NCI-H146 treated with DMSO at 0.1 percent for 48 hours (cell line): ENCODE results near the gene TMEM205.
A peak's percentile ranks its signal among the peaks of the same experiment; 100 is the strongest.
"Not testable (repeated sequence)": the region's sequence is repeated elsewhere in the genome, so short reads cannot be mapped to it uniquely, and the experiment has no call there.

Experiments
- DNase-seq: peaks from one replicate; lab custom pipeline; 2025; ENCODE audit not compliant: unreplicated experiment; lab: John Stamatoyannopoulos, UW

The TMEM205 gene

GRCh38 chr19:11340099-11340467 lies 6.0 kb downstream of the TMEM205 start:
- DNase-seq, result not testable (repeated sequence)

- DNase-seq, result peak; percentile 93
These were observed 6.6 kb downstream of the TMEM205 start, which contains the start of gene RAB3D for GRCh38 chr19:11339254-11340098. Gene RAB3D (minus strand): TSS chr19:11339657. CDS start chr19:11337399, 2,258 bp downstream.

GRCh38 chr19:11338569-11339253 lies 7.4 kb downstream of the TMEM205 start:
- no peak for DNase-seq

- no peak for DNase-seq
These were observed 7.9 kb downstream of the TMEM205 start for GRCh38 chr19:11338121-11338520.

- DNase-seq, result no peak
These were observed 9.0 kb downstream of the TMEM205 start for GRCh38 chr19:11337080-11337479.

GRCh38 chr19:11335449-11336146 lies 10.5 kb downstream of the TMEM205 start:
- DNase-seq, result no peak

GRCh38 chr19:11333838-11334237 lies 12.2 kb downstream of the TMEM205 start:
- not testable (repeated sequence) for DNase-seq

GRCh38 chr19:11332822-11333221 lies 13.2 kb downstream of the TMEM205 start:
- DNase-seq, result no peak

GRCh38 chr19:11331502-11331901 lies 14.6 kb downstream of the TMEM205 start:
- DNase-seq, result no peak

GRCh38 chr19:11330127-11330526 lies 15.9 kb downstream of the TMEM205 start:
- no peak for DNase-seq

GRCh38 chr19:11325544-11325943 lies 20.5 kb downstream of the TMEM205 start:
- DNase-seq, result no peak

GRCh38 chr19:11324748-11325389 lies 21.2 kb downstream of the TMEM205 start:
- no peak for DNase-seq

GRCh38 chr19:11324079-11324661 lies 21.9 kb downstream of the TMEM205 start:
- DNase-seq, result no peak

- no peak for DNase-seq
These were observed 22.4 kb downstream of the TMEM205 start for GRCh38 chr19:11323601-11324078.

GRCh38 chr19:11322269-11323024 lies 23.6 kb downstream of the TMEM205 start:
- DNase-seq, result no peak

- DNase-seq, result no peak
These were observed 24.6 kb downstream of the TMEM205 start for GRCh38 chr19:11321191-11322126.

GRCh38 chr19:11320278-11320995 lies 25.6 kb downstream of the TMEM205 start:
- not testable (repeated sequence) for DNase-seq

GRCh38 chr19:11306337-11306736 lies 39.7 kb downstream of the TMEM205 start:
- DNase-seq, result no peak
